AG04449 (cell line): ENCODE data around the gene ATP10D.
"Not testable (repeated sequence)": the region's sequence is repeated elsewhere in the genome, so short reads cannot be mapped to it uniquely, and the experiment has no call there.

Source experiments
- CTCF ChIA-PET: fragments of 350-600 bp; formaldehyde crosslinking; extraction: SDS; loops from one replicate; lab custom pipeline; 2021; ENCODE audit warnings: antibody characterized with exemption; lab: Yijun Ruan, JAX
- POLR2A ChIA-PET: fragments of 400-600, 350-600 bp; formaldehyde crosslinking; extraction: SDS; loops from one replicate; lab custom pipeline; 2020; ENCODE audit warnings: antibody characterized with exemption, inconsistent platforms; lab: Yijun Ruan, JAX
- DNase-seq: peaks from one replicate; pipeline ENCODE4 v3.0.0-alpha.2; 2010; ENCODE audit warnings: low read depth, low spot score
- H3K4me3 ChIP-seq: 2 replicates; pipeline ENCODE4 v1.5.1; 2011; ENCODE audit warnings: low read depth, mild to moderate bottlenecking, control low read depth, low read length
- CTCF ChIP-seq: IDR thresholded peaks from one replicate; pipeline ENCODE4 v1.5.1; 2011; ENCODE audit warnings: mild to moderate bottlenecking, moderate library complexity, low read length, control low read depth, inconsistent platforms; ENCODE audit not compliant: insufficient read depth; ENCODE audit errors: missing control alignments

The ATP10D gene

GRCh38 chr4:47482326-47482725, 2.7 kb upstream of the ATP10D start:
- DNase-seq: no peak
- no peak overlapping the region for H3K4me3 ChIP-seq
- ChIA-PET CTCF (interaction anchor here (1.0 to 2.1 kb wide), 4 partner anchors 9 to 358 kb away, joined by 3 to 8 read pairs (median 4); no protein-coding TSS in a partner anchor), POLR2A (no interaction called here)
- no peak for TF ChIP-seq CTCF

- H3K4me3 ChIP-seq: no peak overlapping the region
- no peak for DNase-seq
- ChIA-PET CTCF (interaction anchor here (1.0 to 2.4 kb wide), 6 partner anchors 10 to 80 kb away, joined by 3 to 10 read pairs (median 5); no protein-coding TSS in a partner anchor), POLR2A (no interaction called here)
- TF ChIP-seq CTCF: no peak
Measured at GRCh38 chr4:47483745-47484144, 1.3 kb upstream of the ATP10D start.

- H3K4me3 ChIP-seq: no peak overlapping the region
- no peak for DNase-seq
- CTCF ChIA-PET: interaction anchor here (1.0 to 2.4 kb wide), 6 partner anchors 9 to 80 kb away, joined by 3 to 10 read pairs (median 5); no protein-coding TSS in a partner anchor
- POLR2A ChIA-PET: no interaction called here
- TF ChIP-seq CTCF: no peak
Measured at GRCh38 chr4:47484168-47484567, 907 bp upstream of the ATP10D start.

GRCh38 chr4:47485768-47486167, 693 bp downstream of the ATP10D start:
- POLR2A ChIA-PET: interaction anchor here (1.0 kb wide), 1 partner anchor 14 kb away, joined by 5 read pairs; no protein-coding TSS in a partner anchor
- TF ChIP-seq CTCF: no peak
- H3K4me3 ChIP-seq: peak overlapping the region; percentile 66
- CTCF ChIA-PET: interaction anchor here (0.9 to 1.6 kb wide), 4 partner anchors 23 to 82 kb away, joined by 3 to 5 read pairs (median 4); partner anchors contain the start of gene COMMD8
- DNase-seq: no peak

- CTCF ChIA-PET: interaction anchor here (1.0 to 1.6 kb wide), 3 partner anchors 23 to 82 kb away, joined by 4 to 5 read pairs (median 4); partner anchors contain the start of gene COMMD8
- H3K4me3 ChIP-seq: peak overlapping the region; percentile 66
- no peak for TF ChIP-seq CTCF
- POLR2A ChIA-PET: no interaction called here
- DNase-seq: no peak
Measured at GRCh38 chr4:47486231-47486673, 1.2 kb downstream of the ATP10D start.

GRCh38 chr4:47486727-47487126, 1.7 kb downstream of the ATP10D start:
- CTCF ChIA-PET: interaction anchor here (0.7 kb wide), 1 partner anchor 273 kb away, joined by 3 read pairs; no protein-coding TSS in a partner anchor
- H3K4me3 ChIP-seq: peak overlapping the region; percentile 66
- POLR2A ChIA-PET: not testable (repeated sequence)

More at GRCh38 chr4:47486727-47487126, 1.7 kb downstream of the ATP10D start:
- DNase-seq: not testable (repeated sequence)
